Stimulated activated CD4-positive, alpha-beta T cell treated with anti-CD3 and anti-CD28 coated beads, Interleukin-4, amount 100 ng/mL, for 4 hours (primary cell): ENCODE results near the gene LAMA5.

Experiments used
- DNase-seq, 2 experiments: peaks; one replicate each; pipeline ENCODE4 v3.0.0-alpha.2; 2020

The LAMA5 gene

GRCh38 chr20:62339647-62340062, 27.5 kb downstream of the LAMA5 start:
- DNase-seq: no peak

- DNase-seq: no peak
Observed at GRCh38 chr20:62338294-62338620, 28.9 kb downstream of the LAMA5 start.

GRCh38 chr20:62337558-62338293, 29.4 kb downstream of the LAMA5 start:
- no peak for DNase-seq

- DNase-seq: no peak
Observed at GRCh38 chr20:62336775-62337557, 30.1 kb downstream of the LAMA5 start.

GRCh38 chr20:62336329-62336728, 30.8 kb downstream of the LAMA5 start:
- no peak for DNase-seq

GRCh38 chr20:62335532-62335931, 31.6 kb downstream of the LAMA5 start:
- no peak for DNase-seq

- DNase-seq: no peak
Observed at GRCh38 chr20:62334881-62335280, 32.2 kb downstream of the LAMA5 start.

- no peak for DNase-seq
Observed at GRCh38 chr20:62333820-62334595, 33.1 kb downstream of the LAMA5 start.

GRCh38 chr20:62332989-62333819, 33.9 kb downstream of the LAMA5 start:
- DNase-seq: no peak

- DNase-seq: no peak
Observed at GRCh38 chr20:62332421-62332820, 34.7 kb downstream of the LAMA5 start.

GRCh38 chr20:62331347-62331746, 35.8 kb downstream of the LAMA5 start:
- no peak for DNase-seq

GRCh38 chr20:62330576-62331317, 36.4 kb downstream of the LAMA5 start:
- DNase-seq: no peak

- no peak for DNase-seq
Observed at GRCh38 chr20:62329389-62330377, 37.4 kb downstream of the LAMA5 start.

- no peak for DNase-seq
Observed at GRCh38 chr20:62328684-62329388, 38.3 kb downstream of the LAMA5 start.

- DNase-seq: no peak
Observed at GRCh38 chr20:62327726-62328495, 39.2 kb downstream of the LAMA5 start.

GRCh38 chr20:62326959-62327725, 40.0 kb downstream of the LAMA5 start:
- DNase-seq: no peak

- no peak for DNase-seq
Observed at GRCh38 chr20:62326559-62326958, 40.6 kb downstream of the LAMA5 start.

GRCh38 chr20:62325172-62325905, 41.8 kb downstream of the LAMA5 start:
- DNase-seq: no peak
